AG08395 (cell line): ENCODE data around the gene ATG4D.
A peak's percentile ranks its signal among the peaks of the same experiment; 100 is the strongest.
"Not testable (repeated sequence)": the region's sequence is repeated elsewhere in the genome, so short reads cannot be mapped to it uniquely, and the experiment has no call there.

Source experiments
- DNase-seq: peaks from one replicate; pipeline ENCODE4 v3.0.0; 2012; ENCODE audit warnings: mixed read lengths, low spot score

Gene ATG4D

DNA sequence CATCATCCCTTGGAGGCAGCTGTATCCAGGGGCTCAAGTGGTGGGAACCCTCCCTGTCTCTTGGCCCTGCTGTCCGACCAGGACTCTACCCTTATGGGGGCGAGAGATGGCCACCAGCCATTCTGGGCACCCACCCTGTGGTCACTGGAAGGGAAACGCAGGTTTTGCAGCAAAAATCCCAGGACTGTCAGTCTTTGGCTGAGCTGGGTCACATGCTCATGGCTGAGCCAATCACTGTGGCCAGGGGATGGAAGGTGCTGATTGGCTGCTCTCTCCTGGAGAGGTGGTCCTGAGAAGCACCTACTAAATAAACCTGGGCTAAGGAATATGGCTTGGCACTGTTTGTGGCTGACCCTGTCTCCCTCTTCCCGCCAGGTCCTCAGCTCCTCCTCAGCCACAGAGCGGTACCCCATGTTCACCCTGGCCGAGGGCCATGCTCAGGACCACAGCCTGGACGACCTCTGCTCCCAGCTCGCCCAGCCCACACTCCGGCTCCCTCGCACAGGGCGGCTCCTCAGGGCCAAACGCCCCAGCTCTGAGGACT lies 8.9 kb downstream of the ATG4D start:
- peak; percentile 35 for DNase-seq

DNA sequence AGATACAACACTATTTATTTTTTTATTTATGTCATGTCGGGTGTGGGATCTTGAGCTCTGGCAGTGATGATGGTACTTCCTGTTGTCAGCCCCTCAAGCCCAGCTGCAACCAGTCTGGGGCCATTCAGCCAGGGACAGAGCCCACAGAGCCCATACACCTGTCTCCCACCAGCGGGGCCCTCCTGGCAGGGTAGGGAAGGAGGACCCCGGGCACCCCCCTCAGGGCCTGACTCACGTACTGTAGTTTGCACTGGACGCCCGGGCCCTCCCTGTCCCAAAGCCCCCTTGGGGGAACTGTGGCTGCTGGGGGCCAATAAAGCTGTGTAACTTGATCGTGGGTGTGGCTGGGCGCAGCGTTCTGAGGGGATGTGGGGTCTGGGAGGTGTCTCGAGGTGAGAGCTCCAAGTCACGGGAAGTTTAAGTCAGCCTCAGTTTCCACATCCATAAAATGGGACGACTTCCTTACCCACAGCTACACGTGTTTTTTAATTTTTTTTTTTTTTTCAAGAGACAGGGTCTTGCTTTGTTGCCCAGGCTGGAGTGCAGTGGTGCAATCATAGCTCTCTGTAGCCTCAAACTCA lies 9.5 kb downstream of the ATG4D start:
- no peak for DNase-seq

DNA sequence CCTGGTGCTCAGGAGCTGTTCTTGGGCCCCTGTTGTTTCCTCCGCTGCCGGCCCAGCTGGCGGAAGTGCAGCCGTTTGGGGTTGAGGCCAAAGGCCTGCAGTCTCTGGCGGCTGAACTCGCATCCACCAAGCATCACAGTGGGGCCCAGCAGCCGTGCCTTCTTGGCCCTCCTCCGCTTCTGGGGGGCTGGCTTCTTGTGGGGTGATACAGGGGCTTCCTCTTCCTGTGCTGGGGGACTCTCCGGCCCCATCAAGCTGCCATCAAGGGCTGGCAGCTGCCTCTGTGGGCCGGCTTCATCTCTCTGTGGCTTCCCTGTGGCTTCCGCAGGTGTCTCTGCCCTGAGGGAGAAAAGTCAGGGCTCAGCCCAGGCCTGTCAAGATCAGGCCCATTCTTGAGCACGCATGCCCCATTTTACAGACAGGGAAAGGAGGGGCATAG lies 10.3 kb downstream of the ATG4D start:
- DNase-seq: no peak

DNA sequence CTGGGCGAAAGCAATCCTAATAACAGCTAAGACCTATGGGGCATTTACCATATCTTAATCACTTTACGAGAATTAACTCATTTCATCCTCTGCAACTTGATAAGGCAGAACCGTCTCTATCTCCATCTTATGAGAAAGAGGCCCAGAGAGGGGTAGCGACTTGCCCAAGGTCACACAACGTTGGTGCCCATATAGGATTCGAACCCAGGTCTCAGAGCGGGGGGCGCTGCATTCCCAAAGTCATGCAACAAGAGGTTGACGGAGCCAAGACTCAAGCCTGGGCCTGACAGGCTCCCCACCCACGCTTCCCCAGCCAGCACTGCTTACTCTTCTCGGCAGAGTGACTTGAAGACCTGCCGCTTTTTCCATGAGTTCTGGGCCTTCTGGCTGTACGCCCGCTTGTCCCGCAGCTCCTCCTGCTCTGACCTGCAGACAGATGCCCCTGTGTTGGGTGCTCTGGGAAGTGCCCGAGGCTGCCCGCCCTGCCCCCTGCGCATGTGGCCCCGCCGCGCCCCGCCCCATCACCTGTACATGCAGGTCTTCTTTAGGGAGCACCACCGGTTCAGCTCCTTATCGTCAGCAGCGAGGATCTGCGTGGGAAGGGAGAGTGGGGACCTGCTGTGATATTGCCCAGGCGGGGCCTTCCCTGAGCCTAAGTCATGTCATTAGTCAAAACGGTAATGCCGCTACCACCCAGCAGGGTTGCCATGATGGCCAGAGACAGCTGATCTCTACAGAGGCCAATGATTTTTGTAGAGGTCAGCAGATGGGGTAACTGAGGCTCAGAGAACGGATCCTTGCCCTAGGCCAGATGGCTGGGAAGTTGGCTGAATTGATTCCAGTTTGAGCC lies 11.3 kb downstream of the ATG4D start:
- DNase-seq: no peak

DNA sequence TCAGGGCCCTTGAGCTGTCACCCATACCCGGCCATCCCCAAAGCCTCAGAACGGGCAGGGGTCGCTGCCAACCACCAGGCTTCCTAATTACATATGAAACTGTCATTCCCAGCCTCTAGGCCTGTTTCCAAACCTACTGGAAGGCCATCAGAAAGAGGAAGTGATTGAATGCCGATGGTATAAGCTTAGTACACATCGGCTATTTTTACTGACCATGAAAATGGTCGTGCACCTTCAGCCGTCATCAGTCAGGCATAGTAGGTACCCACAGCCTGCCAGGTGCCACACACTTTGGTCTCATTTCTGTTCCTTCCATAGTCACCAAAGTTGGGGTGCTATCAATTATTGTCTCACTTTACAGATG lies 11.9 kb downstream of the ATG4D start:
- no peak for DNase-seq

DNA sequence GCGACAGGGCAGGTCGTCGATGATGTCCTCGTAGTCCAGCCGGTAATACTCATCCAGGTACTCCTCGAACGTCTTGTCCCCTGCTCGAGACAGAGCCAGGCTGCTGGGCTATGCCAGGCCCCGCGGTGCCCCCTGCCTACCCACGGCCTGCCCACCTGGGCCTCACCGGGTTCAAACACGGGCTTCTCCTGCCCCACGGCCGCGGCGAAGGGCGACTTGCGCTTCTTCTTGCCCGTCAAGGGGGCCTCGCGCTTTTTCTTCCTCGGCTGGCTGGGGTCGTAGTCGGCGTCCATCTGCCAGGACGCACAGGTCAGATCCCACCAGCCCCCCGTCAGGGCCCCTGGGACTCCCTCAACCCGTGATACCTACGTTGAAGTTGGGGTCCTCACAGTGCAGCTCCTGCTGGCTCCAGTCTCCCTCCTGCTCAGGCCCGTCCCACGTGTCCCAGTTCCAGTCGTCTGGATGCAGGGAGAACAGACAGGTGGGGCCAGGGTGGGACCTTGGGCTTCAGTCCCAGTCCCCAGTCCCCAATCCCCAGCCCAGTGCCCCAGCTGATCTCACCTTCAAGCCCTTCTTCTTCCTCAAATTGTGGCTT lies 14.0 kb downstream of the ATG4D start:
- DNase-seq: no peak

DNA sequence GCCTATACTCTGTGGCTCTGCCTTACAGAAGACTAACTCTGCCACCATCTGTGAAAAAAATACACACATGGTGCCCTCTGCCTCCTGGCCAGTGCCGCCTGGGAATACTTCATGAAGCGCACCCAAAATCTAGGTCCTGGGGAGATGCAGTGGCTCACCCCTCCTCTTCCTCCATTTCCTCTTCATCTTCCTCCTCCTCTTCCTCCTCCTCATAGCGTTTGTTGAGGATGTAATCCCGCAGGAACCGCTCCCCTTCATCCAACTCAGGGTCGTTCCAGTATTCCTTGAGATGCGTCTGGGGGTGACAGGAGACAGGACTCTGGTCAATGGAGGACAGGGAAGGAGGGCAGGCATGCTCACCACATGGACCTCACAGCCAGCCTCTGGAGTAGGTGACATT lies 16.4 kb downstream of the ATG4D start:
- DNase-seq: no peak

DNA sequence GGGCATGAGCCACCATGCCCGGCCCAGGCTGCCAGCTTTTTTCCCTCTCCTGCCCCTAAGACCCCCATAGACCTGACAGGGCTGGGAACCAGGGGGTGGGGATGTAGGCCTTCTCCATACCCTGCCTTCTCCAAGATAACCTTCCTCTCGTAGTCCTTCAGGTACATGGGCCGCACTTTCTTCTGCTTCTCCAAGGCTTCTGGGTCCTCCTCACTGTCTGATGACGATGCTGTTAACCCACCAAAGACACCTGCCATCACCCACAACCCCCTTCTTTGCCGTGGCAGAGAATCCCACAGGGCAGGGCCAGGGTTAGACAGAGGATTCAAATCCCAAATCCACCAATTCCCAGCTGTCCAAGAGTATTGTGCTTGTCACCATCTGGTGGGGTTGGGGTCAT lies 18.9 kb downstream of the ATG4D start:
- no peak for DNase-seq

DNA sequence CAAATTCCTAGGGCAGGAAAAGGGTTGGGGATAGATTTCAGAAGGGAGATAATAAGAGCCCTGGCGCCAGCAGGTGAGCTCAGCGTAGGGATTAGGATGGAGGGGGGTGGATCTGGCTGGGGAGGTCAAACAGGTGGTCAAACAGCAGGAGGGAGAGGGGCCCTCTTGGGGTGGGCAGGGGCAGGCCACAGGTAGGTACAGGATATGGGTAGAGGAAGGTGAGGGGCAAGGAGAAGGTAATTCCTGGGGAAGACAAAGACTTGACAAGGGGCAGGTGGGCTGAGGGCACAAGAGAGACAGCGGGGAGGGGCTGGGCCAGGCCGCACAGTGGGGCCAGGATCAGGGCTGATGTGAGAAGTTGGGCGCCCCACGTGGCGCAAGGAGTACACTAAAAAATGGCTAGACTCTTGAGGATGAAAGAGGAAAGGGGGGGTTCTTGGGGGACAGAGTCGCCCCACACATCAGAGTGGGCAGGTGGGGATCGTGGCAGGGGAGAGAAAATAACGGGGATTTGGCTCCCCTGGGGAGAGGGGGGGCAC lies 21.4 kb downstream of the ATG4D start:
- DNase-seq: peak; percentile 68

DNA sequence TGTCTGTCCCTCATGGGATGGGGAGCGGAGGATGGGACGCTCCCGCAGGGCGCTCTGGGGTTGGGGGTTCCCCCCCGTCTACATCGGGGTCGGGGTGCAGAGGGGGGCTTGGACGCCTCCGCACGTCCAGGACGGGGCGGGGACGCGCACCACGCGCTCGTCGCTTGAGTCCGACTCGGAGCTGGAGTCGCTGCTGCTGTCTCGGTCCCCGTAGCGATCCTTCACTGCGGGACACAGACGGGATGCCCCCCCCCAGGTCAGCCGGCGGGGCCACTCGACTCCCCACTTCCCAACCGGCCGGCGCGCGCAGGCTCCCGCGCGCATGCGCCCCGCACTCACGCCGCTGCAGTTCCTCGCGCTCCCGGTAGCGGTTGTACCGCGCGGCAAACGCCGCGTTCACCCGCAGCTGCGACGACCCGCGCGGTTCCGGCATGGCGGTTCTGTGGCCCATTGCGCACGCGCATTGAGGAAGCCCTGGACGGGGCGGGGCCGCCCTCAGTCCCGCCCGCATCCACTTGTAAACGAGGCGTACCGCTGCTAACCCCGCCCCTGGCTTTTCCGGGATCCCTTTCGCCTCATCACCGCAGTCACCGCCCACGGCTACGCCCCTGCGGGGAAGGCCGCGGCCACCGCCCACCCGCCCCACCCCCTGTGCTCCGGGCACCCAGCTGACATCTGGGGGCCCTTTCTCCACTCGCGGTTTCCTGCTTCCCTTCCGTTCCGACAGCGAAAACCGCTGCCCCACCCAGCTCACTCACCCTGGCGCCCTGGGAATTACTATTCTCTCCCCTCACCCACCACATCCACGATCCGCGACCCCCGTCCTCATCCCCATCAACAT lies 22.1 kb downstream of the ATG4D start, which contains the start of gene KRI1:
Gene KRI1, minus strand, starts transcription at position 444 of the 841 bp plus-strand sequence. Its CDS starts 11 bp downstream, at position 433.
- DNase-seq: peak; percentile 100

DNA sequence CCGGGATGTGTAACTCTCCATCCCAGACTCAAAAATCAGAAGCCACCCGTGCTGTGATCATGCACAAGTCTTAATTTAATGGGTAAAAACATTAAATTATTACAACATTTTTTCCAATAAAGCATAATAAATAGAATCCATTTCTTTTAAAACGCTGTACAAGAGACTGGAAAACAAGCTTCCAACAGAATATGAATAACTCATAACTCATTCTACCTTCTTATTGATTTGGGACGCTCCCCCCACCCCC lies 22.6 kb downstream of the ATG4D start:
- DNase-seq: no peak

DNA sequence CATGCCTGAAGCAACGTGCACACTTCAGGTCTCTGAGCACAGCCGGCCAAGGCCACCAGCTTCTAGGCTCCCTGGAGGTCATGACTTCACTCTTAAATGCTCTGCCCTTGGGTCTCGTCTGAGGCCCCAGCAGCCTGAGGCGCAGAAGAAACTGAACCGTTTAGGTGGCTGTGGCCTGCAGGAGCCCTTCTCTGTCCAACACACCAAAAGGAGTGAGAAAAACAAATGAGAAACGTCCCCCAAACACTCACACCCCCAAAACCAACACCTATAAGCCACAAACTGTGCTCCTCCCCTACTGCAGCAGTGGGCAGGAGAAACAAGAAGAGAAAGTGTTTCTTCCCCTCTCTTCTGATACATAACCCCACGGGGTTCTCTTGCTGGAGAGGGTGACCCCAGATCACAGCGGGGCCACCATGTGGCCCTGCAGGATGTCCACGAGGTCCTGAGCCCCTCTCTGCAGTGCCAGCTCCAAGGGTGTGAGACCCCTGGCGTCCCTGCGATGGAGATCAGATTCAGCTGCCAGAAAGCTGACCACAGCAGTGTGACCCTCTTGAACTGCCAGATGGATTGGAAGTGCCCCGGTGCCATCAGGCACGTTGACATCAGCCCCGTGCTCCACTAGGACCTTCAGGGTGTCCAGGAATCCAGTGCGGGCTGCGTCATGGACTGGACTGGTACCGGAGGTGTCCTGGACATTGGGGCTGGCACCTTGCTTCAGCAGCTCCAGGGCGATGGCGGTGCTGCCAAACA lies 23.1 kb downstream of the ATG4D start:
- DNase-seq: no peak

DNA sequence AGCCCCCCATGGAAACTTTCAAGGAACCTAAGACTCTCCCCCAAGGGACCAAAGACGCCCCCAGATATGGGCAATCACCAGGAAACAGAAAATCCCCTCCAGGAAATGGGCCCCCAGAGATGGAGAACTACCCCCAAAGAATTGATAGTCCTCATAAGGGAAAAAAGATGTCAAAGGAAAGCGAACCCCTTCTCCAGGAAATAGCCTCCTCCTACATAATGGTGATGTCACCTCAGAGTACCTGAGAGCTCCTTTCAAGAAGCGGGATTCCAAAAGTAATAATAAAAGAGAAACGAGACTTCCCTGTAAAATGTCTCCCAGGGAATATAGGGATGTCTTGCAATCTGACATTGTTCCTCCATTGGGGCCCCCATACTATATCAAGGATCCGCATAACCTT lies 24.0 kb downstream of the ATG4D start:
- no peak for DNase-seq

DNA sequence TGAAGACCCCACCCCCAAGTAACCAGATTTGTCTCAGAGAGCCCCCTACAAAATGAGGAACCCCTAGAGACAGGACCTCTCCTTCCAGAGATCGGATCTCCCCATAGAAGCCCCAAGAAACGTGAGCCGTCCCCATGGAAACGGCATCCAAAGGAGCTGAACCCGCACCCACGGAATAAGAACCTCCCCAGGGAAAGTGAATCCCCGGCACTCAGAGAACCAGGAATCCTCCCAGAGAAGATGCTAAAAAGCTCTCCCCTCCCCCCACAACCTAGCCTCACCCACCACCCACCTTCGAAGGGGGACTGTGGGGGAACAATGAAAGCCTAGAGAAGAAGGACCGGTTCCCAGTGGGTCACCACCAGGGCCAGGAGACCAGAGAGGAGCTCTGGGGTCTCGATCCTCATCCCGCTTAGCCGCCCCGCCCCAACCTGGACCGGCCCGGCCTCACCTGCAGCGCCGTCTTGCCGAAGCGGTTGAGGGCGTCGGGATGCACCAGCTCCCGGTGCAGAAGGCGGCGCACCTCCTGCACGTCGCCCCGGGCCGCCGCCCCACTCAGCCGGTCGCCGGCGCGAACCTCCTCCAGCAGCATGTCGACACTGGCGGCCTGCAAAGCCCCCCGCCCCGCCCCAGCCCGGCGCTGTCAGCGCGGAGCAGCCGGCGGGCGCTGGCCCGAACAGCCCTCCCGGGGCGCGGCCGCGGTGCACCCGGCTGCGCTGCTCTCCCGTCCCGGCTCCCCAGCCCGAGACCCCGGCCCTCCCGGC lies 24.5 kb downstream of the ATG4D start:
- no peak for DNase-seq

DNA sequence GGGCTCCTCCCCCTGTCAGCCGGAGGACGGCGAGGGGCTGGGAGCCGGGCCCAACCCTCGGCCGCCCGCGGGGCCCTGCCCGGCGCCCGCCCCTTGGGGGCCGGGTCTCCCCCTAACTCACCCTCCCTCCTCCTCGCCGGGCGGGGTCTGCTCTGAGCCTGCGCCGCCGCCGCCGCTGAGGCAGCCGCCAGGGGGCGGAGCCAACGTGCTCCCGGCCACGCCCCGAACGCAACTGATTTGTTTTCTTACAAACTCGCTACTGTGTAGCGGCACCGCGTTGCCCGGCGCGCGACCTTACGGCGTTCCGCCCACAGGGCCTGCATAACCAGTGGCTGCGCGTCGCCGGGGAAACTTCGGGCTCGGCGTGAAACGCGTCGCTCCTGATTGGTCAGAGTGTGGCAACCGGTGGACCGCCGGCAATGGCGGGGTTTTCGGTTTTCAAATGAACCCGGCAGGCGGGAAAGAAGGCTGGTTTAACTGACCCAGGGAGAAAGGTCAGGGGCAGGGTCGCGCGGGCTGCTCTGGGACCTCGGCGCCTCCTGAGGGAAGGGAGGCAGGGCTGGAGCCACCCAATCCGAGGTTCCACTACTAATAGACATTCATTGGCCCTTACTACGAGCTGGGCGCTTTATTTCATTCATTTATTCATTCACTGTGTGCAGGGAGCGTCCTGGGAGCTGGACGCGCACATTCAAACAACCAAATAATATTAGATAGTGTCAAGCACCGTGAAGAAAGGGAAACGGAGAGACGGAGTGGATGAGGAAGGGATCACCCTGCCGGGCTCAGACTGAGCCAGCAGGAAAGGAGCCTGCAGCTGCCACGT lies 25.3 kb downstream of the ATG4D start, which contains the start of gene CDKN2D:
Gene CDKN2D, minus strand, starts transcription at position 154 of the 826 bp plus-strand sequence. CDS start 326 bp downstream, outside the sequence.
- DNase-seq: peak; percentile 96

DNA sequence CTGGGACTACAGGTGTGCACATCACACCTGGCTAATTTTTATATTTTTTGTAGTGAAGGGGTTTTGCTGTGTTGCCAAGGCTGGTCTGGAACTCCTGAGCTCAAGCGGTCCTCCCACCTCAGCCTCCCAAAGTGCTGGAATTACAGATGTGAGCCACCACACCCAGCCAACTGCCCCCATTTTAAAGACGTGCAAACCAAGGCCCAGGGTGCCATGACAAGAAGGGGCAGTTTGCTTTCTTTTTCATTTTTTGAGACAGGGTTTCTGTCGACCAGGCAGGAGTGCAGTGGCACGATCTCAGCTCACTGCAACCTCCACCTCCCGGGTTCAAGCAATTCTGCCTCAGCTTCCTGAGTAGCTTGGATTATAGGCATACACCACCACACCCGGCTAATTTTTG lies 30.1 kb downstream of the ATG4D start:
- not testable (repeated sequence) for DNase-seq

DNA sequence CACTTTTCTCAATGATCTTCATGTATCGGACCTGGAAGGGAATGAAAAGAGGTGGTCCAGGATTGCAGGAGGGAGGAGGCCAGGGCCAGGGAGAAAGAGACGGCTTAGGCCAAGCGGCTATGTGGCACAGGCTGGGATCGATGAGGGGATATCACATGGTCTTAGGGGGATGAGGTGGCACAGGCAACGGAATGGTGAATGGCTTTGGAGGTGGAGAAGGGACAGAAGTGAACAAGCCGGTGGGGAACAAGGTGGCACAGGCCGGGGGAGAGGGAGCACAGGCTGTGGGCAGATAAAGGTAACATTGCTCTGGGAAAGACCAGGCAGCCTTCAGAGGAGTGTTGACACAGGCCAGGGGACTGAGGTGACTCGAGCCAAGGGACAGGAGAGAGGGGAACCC lies 30.8 kb downstream of the ATG4D start:
- DNase-seq: no peak

DNA sequence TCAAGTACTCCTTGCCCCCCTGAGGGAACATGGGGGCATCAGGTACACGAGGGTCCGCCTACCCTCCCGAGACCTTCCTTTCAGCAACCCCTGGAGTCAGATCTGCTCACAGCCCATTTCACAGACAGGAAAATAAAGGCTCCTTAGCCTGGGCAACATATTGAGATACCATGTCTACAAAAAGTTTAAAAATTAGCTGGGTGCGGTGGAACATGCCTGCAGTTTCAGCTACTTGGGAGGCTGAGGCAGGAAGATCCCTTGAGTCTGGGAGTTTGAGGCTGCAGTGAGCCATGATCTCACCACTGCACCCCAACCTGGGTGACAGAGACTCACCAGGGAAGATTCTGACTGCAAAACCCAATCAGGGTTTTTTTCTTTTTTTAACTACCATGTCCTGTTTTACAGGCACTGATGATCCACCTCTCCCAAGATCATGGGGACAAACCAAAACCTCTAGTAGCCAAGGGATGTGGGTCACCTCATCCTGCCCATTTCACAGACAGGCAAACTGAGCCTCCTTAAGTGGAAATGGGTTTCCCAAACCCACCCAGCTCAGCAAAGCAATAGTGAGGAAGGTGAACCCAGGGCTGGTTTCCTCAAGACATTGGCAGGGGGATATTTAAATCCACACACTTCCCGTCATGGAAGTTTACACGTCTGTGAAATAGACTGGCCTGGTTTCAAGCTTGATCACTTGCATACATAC lies 31.5 kb downstream of the ATG4D start:
- DNase-seq: no peak

DNA sequence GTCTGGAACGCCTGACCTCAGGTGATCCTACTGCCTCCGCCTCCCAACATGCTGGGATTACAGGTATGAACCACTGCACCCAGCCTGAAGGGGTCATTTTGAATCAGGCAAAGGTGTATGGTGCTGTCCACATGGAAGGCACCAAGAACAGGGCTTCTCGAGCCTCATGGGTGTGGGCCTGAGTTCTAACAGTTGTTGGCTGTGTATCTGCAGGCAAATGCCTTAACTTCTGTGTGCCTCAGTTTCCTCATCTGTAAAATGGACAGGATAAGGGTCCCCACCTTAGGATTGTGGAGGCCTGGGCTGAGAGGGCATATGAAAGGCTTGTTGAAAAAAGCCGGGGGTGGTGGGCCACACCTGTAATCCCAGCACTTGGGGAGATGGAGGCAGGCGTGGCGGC lies 34.2 kb downstream of the ATG4D start:
- DNase-seq: no peak
